ENCODE results near the gene ROR2.
"Not testable (repeated sequence)": the region's sequence is repeated elsewhere in the genome, so short reads cannot be mapped to it uniquely, and the experiment has no call there.

ROR2 gene

DNA sequence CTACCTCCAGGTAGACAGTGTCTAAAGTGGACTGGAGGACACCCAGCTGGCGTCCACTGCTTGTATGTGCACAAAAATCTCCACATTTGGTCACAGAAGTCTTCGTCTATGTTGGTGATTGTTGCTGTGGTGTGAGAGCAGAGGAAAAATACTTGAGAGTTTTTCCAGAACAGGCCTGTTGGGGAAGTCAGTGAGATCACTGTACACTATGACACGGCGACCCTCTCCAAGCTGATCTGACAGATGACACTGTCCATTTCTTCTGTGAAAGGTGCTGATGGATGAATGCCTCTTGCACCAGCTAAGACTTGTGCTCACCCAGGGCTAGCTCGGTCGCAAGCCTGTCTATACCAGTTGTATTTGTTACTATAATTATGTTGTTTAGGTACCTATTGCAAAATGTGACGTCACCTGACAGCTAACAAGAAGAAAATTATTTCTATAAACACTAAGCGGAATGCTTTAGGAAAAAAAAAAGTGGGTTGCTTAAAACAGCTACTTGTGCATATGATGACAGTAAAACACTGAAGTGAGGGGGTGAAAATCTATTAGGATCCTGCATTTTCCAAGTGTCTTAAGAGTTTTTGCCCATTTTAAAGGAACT, 142.3 kb downstream of the ROR2 start:
- in situ Hi-C loops (cut with HindIII; ENCODE audit: low sequenced_read_pairs): no loop called here

DNA sequence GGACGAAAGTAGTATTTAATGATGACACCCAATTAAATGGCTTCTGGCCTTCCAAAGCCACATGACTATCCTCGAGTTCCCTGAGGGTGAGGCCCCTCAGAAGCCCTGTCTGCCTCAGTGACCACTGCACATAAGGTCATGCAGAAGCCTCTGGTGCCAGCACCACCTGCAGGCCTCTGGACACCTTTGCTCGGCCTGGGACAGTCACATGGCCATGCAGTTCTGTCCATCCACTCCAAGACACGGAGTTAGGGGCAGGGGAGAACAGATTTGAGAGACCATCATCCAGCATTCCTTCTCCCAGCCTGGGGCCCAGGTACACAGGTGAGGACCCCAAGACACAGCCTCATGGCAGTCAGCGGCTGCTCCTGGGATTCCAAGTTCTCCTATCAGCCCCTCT, 145.0 kb downstream of the ROR2 start:
- in situ Hi-C loops (cut with HindIII; ENCODE audit: low sequenced_read_pairs): no loop called here

DNA sequence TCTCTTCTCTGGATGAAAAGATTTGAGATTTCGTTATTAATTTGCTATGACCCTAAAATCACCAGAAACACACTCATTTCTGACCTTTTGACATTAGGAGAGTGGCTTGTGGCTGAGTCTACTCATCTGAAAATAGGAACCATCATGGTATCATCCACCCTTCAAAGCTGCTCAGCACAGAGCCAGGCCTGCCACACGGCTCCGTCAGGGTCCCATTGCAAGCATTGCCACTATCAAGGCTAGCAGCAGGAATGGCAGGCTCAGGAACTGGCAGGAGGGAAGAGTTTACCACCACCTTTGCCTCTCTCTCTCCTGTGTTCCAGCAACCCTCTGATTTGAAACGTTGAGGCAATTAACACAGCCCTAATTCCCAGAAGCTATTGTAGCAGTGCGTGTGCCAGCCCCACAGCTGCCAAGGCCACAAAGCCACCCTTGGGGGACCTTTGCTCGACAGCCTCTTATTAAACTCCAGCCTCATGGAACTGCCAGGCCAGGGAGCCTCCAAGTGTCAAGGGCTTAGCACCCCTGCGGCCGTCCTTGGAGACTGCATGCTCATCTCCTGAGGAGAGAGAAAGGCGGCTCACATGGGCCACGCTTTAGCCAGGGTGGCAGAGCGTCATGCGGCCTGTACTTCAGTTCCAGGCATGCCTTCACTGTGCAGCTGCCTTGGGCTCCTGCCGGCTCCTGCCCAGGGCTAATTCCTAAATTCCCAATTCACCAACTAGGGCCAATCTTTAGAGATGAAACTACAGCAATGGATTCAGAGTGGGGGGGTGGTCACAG, 145.9 kb downstream of the ROR2 start:
- in situ Hi-C loops (cut with HindIII; ENCODE audit: low sequenced_read_pairs): no loop called here

DNA sequence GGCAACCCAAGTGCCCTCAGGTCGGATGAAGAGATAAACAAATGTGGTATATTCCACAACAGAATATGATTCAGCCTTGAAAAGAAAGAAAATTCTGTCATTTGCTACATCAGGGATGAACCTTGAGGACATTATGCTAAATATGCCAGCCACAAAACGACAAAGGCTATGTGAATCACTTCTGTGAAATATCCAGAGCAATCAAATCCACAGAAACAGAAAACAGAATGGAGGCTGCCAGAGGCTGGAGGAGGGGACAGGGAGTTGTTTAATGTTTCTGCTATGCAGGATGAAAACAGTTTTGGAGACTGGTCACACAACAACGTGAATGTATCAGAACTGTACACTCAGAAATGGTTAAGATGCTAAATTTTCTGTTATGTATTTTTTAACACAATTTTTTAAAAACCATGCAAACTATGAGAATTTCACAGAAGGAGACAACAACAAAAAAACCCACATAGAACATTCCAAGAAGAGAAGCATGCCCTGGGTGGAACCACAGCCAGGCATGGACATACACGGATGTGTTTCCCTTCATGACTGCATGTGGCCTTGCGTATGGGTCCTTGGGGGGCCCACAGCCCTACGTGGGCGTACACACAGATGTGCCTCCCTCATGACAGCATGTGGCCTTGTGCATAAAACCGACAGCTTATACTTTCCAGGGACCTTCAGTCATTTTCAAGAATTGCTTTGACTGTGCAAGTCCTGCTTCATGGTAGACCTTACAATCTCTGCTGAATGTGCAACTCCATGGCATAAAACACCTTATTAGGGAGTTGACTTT, 146.7 kb downstream of the ROR2 start:
- in situ Hi-C loops (cut with HindIII; ENCODE audit: low sequenced_read_pairs): no loop called here

DNA sequence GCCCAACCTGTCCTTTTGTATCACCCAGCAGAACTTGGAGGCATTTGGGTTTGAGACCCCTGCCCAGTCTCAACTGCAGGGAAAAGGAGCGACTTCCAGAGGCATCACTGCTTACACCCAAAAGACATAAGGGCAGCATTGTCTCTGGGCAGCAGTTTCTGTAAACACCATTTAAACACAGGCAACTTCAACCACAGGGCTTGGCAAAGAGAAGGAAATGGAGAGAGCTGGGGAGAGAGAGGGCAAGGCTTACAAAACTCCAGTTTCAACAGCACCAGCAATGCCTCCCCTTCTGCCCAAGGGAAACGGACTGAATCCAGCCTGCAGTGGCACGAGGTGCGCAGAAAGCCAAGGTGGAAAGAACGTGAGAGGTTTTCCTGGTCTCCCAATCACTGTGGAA, 147.6 kb downstream of the ROR2 start:
- in situ Hi-C loops (cut with HindIII; ENCODE audit: low sequenced_read_pairs): no loop called here

DNA sequence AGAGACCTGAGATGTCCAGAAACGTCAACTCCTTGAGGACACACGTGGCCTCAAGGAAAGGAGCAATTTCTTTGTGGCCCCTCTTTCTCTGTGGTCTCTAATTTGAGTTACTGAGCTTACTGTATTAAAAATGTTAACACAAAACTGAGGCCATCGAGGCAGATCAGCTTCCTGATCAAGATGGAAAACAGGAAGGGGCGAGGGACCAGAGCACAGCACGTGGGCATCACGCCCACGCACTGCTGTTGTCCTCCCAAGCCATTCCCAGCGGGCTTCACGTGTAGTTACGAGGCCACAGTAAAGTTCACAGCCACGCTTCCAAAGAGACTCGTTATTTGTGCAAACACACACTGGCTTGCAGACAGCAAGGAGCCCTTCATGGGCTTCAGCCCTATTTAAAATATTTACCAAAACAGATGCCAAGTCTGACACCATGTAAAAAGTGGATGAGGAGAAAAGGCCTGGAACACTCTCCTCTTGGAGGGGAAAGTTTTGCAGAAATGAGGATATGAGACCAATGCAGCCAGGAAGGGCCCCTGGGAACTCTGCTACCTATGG, 149.5 kb downstream of the ROR2 start:
- in situ Hi-C loops (cut with HindIII; ENCODE audit: low sequenced_read_pairs): no loop called here

DNA sequence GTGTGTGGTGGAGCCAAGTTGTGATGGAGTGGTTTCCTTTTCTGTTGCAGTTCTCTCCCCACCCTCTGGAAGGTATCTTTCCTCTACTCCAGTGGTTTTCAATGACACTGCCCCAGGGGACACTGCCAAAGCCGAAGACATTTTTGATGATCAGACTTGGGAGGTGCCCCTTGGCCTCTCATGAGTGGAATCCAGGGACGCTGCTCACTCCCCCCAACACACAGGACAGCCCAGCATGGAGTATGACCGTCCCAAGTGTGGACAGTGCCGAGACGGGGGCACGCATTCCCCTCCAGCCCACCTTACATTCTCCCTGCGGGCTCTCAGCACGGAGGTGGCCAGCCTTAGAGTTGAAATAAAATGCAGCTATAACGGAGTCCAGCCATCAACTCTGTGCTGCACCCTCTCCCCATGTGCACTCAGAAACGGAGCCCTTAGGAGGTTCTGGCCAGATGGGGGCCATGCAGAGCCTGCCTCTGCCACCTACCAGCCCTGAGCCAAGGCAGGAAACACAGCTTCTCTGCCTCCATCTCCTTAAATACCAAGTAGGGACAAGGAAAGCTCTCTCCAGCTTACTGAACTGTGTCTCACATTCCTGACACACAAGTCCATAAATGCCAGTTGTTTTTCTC, 150.8 kb downstream of the ROR2 start:
- in situ Hi-C loops (cut with HindIII; ENCODE audit: low sequenced_read_pairs): no loop called here

DNA sequence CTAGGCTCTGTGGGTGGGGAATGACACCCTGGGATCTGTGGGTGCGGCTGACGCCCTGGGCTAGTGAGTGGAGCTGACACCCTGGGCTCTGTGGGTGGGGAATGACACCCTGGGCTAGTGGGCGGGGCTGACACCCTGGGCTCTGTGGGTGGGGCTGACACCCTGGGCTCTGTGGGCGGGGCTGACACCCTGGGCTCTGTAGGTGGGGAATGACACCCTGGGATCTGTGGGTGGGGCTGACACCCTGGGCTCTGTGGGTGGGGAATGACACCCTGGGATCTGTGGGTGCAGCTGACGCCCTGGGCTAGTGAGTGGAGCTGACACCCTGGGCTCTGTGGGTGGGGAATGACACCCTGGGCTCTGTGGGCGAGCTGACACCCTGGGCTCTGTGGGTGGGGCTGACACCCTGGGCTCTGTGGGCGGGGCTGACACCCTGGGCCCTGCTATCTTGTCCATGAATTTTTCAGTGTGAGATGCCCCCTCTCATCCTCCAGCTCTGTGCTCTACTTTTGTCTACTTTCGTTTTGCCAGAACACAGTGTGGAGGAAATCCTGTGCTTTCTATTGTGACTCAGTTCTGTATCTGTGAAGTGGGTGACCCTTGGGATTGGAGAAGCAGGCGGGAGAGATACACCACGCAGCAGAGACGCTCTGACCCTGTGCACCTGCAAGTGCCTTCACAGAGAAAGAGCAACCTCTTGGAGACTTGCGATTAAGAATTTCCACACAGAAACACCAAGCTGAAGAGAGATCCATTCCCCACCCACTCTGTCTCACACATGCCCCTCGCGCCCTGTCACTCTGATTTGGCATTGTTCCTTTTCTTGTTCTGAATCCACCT, 151.5 kb downstream of the ROR2 start:
- in situ Hi-C loops (cut with HindIII; ENCODE audit: low sequenced_read_pairs): not testable (repeated sequence)

DNA sequence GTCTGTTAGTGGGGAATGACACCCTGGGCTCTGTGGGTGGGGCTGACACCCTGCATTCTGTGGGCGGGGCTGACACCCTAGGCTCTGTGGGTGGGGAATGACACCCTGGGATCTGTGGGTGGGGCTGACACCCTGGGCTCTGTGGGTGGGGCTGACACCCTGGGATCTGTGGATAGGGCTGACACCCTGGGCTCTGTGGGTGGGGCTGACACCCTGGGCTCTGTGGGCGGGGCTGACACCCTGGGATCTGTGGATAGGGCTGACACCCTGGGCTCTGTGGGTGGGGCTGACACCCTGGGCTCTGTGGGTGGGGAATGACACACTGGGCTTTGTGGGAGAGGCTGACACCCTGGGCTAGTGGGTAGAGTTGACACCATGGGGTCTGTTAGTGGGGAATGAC, 152.5 kb downstream of the ROR2 start:
- in situ Hi-C loops (cut with HindIII; ENCODE audit: low sequenced_read_pairs): not testable (repeated sequence)

DNA sequence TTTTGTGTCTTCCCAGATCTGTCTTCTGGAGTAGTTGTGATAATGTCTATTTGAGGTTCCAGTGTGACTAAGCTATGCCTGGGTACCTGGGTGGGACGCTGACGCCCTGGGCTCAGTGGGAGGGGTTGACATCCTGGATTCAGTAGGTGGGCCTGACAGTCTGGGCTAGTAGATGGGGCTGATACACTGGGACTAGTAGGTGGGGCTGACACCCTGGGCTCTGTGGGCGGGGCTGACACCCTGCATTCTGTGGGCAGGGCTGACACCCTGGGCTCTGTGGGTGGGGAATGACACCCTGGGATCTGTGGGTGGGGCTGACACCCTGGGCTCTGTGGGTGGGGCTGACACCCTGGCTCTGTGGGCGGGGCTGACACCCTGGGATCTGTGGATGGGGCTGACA, 153.5 kb downstream of the ROR2 start:
- in situ Hi-C loops (cut with HindIII; ENCODE audit: low sequenced_read_pairs): not testable (repeated sequence)

DNA sequence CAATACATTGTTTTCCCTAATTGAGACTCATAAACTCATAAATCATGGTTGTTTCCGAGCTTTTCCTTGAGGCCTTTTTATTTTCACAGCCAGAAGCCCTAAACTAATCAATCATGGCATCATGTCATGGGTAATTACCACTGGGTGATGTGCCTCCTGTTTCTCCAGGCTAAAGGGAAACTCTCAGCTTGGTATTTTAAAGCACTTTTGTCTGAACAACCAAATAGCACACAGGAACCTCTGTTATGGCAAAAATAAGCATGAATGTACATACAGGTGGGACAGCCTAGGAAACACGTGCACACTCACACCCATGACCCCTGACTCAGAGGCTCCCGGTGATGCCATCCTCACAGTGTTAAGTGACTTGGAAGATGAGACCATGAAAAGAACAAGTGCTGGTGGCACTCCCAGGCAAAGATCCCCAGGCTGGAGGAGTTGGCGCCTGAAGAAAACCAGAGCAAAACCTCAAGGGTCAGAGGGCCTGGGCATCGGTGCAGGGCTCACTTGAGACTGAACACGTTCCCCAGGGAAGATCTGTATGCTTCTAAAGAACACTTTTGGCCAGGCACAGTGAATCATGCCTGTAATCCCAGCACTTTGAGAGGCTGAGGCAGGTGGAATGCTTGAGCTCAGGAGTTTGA, 154.3 kb downstream of the ROR2 start:
- in situ Hi-C loops (cut with HindIII; ENCODE audit: low sequenced_read_pairs): no loop called here

DNA sequence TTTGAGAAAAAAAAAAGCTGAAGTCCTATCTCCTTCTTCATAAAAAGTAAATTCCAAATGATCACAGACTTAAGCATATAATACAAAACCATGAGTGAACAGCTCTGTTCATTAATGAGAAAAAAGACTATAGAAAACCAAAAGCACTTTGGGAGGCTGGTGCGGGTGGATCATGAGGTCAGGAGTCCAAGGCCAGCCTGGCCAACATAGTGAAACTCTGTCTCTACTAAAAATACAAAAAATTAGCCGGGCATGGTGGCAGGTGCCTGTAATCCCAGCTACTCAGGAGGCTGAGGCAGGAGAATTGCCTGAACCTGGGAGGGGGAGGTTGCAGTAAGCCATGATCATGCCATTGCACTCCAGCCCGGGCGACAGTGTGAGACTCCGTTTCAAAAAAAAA, 156.7 kb downstream of the ROR2 start:
- in situ Hi-C loops (cut with HindIII; ENCODE audit: low sequenced_read_pairs): not testable (repeated sequence)

DNA sequence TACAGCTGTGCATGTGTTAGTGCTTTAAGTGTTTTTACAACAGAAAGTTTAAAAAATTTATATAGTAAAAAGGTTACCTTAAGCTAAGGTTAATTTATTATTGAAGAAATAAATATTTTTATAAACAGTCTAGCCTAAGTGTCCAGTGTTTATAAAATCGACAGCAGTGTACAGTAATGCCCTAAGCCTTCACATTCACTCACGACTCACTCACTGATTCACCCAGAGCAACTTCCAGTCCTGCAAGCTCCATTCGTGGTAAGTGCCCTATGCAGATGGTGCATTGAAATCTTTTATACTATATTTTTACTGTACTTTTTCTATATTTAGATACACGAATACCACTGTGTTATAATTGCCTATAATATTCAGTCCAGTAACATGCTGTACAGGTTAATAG, 159.1 kb downstream of the ROR2 start:
- in situ Hi-C loops (cut with HindIII; ENCODE audit: low sequenced_read_pairs): no loop called here

DNA sequence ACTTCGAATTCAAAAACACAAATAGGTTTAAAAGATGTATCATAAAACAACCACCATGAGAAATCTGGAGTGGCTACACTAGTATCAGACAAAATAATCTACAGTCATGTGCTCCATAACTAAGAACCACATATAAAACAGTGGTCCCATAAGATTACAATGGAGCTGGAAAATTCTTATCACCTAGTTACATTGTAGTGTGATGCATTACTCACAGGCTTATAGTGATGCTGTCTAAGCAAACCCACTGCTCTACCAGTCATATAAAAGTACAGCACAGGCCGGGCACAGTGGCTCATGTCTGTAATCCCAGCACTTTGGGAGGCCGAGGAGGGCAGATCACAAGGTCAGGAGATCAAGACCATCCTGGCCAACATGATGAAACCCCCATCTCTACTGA, 160.1 kb downstream of the ROR2 start:
- in situ Hi-C loops (cut with HindIII; ENCODE audit: low sequenced_read_pairs): no loop called here

DNA sequence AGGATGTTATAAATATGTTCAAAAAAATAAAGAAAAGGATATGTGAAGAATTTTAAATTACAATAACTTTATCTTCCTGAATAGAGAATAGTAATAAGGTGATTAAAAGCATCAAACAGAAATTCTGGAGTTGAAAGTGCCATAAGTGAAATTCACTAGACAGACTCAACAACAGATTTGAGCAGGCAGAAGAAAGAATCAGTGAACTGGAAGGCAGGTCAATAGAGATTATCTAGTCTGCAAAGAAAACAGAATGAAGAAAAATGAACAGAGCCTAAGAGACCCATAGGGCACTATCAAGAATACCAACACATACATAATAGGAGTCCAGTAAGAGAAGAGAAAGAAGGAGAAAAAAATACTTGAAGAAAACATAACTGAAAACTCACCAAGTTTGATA, 162.1 kb downstream of the ROR2 start:
- in situ Hi-C loops (cut with HindIII; ENCODE audit: low sequenced_read_pairs): no loop called here

DNA sequence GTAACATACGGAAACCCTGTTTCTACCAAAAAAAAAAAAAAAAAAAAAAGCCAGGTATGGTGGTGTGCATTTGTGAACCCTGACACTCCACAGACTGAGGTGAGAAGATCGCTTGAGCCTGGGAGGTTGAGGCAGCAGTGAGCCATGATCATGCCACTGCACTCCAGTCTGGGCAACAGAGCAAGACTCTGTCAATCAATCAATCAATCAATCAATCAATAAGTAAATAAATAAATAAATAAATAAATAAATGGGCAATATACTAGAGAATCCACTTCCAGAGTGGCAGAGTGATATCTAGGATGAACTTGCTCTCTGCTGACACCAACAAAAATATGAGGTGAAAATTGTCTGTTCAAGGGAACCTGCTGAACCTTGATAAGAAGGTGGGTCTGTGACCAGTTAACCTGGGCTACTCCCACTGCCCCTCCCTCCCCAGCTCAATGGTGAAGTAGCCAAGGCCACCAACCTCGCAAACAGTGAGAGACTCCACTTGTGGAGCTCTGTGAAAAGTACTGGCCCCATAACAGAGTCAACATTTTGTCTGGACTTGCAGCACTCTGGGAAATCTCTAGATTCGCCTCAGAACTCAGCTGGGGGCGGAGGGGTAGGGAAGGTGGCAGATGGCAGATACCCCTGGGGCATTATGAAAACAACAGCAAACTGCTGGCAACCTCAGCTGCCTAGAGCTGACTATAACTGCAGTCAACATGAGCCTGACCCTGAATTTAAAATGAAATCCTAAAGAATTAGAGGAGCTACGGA, 163.7 kb downstream of the ROR2 start:
- in situ Hi-C loops (cut with HindIII; ENCODE audit: low sequenced_read_pairs): no loop called here

DNA sequence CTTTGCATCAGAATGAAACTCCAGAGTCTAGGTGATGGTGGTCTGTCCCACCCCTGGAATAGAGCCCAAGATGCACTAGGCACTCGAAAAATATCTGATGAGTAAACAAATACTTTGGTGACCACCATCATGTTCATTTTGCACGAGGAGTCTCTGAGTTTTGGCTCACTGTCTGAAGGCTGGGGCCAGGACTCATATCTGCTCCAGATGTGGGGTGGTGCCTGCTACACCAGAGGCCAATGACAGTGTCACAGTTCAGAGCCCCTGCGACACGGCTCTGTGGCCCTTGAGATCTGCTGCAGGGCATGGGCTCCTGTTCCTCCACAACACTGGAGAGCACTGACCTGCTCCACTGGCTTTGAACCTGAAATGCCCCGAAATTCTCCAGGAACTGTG, 164.6 kb downstream of the ROR2 start:
- in situ Hi-C loops (cut with HindIII; ENCODE audit: low sequenced_read_pairs): no loop called here

DNA sequence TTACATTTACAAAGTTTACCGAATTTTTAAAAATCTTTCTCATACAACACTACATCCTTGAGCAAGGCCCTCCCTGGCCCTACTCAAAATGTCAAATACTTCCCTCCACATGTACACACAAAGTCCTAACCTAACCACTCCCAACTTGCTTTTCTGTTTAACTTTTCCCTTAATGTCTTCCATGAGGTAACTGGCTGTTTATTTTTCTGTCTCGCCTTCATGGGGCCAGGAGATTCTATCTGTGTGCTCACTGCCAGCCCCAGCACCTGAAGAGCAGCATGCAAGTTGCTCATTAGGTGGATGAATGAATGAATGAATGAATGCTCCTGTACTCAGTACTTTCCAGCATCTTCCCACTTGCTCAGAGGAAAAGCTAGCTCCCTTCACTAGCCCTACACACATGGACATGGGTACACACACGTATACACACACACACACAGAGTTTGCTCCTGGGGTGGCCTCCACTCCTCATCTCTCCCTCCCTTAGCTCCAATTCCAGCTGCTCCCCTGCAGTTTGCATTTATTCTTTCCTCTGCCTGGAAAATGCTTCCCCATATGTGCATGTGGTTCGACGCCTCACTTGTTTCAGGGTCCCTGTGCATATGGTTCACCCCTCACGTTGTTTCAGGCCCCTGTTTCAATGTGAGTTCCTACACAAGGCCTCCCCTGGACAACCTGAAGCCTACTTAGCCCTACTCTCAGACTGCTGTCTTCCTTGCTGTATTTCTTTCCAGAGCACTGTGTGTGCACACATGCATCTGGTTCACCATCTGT, 165.2 kb downstream of the ROR2 start:
- in situ Hi-C loops (cut with HindIII; ENCODE audit: low sequenced_read_pairs): no loop called here

Measured in endothelial cell of hepatic sinusoid (primary cell).